Progenitor cell of endocrine pancreas (in vitro differentiated cells): ENCODE measurements around the gene CASP8AP2. TPM values are rescaled to one million over a fixed set of nuclear protein-coding genes. Genes with fewer than 3 reads are reported as not detected.

ENCODE experiments used
- DNase-seq: peaks from one replicate; pipeline ENCODE4 v3.0.0; 2021; ENCODE audit warnings: low spot score; ENCODE audit not compliant: unreplicated experiment
- H3K27ac Mint-ChIP-seq: 2 replicates; pipeline ENCODE4 v1.8.0; 2021; ENCODE audit warnings: mild to moderate bottlenecking, moderate library complexity, mixed read lengths
- H3K27me3 Mint-ChIP-seq: 2 replicates; pipeline ENCODE4 v1.8.0; 2021; ENCODE audit warnings: mixed read lengths
- H3K36me3 Mint-ChIP-seq: 2 replicates; pipeline ENCODE4 v1.8.0; 2022; ENCODE audit warnings: mixed read lengths; ENCODE audit not compliant: insufficient read depth
- H3K4me1 Mint-ChIP-seq: 2 replicates; pipeline ENCODE4 v1.8.0; 2021; ENCODE audit warnings: low read depth, mixed read lengths
- H3K4me3 Mint-ChIP-seq: 2 replicates; pipeline ENCODE4 v1.8.0; 2021; ENCODE audit warnings: low read depth, mild to moderate bottlenecking, moderate library complexity, mixed read lengths
- H3K9me3 Mint-ChIP-seq: 2 replicates; pipeline ENCODE4 v1.8.0; 2021; ENCODE audit warnings: low read depth, mixed read lengths
- total RNA-seq: library from RNA; stranded (reverse); gene quantifications from 2 replicates; pipeline ENCODE4 v1.2.1, GENCODE V29; 2021
- TF ChIP-seq, protein P1 (sequence below): fragments of 200-600 bp; sonication (generic); IDR thresholded peaks from one replicate; pipeline ENCODE4 v1.5.0; 2021; ENCODE audit warnings: antibody characterized with exemption, mild to moderate bottlenecking; ENCODE audit not compliant: unreplicated experiment

CASP8AP2 gene
- total RNA-seq, 1 donor from 2014 or later: 31.9 TPM

DNA sequence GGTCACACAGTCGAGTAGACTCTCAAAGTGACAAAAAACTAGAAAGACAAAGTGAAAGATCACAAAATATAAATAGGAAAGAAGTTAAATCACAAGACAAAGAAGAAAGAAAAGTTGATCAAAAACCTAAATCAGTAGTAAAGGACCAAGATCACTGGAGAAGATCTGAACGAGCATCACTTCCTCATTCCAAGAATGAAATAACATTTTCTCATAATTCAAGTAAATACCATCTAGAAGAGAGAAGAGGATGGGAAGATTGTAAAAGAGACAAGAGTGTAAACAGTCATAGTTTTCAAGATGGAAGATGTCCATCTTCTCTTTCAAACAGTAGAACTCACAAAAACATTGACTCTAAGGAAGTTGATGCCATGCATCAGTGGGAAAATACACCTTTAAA lies 33.0 kb downstream of the CASP8AP2 start:
- no peaks in the 10 kb centered on the region for H3K27me3 Mint-ChIP-seq
- H3K4me3 Mint-ChIP-seq: no peak overlapping the region
- TF ChIP-seq, protein P1, sequence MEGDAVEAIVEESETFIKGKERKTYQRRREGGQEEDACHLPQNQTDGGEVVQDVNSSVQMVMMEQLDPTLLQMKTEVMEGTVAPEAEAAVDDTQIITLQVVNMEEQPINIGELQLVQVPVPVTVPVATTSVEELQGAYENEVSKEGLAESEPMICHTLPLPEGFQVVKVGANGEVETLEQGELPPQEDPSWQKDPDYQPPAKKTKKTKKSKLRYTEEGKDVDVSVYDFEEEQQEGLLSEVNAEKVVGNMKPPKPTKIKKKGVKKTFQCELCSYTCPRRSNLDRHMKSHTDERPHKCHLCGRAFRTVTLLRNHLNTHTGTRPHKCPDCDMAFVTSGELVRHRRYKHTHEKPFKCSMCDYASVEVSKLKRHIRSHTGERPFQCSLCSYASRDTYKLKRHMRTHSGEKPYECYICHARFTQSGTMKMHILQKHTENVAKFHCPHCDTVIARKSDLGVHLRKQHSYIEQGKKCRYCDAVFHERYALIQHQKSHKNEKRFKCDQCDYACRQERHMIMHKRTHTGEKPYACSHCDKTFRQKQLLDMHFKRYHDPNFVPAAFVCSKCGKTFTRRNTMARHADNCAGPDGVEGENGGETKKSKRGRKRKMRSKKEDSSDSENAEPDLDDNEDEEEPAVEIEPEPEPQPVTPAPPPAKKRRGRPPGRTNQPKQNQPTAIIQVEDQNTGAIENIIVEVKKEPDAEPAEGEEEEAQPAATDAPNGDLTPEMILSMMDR: no peak
- H3K9me3 Mint-ChIP-seq: peaks cover 7% of the 10 kb centered on the region
- no peak for DNase-seq
- H3K27ac Mint-ChIP-seq: no peak overlapping the region
- H3K4me1 Mint-ChIP-seq: no peaks in the 10 kb centered on the region
- H3K36me3 Mint-ChIP-seq: peaks cover 58% of the 10 kb centered on the region

DNA sequence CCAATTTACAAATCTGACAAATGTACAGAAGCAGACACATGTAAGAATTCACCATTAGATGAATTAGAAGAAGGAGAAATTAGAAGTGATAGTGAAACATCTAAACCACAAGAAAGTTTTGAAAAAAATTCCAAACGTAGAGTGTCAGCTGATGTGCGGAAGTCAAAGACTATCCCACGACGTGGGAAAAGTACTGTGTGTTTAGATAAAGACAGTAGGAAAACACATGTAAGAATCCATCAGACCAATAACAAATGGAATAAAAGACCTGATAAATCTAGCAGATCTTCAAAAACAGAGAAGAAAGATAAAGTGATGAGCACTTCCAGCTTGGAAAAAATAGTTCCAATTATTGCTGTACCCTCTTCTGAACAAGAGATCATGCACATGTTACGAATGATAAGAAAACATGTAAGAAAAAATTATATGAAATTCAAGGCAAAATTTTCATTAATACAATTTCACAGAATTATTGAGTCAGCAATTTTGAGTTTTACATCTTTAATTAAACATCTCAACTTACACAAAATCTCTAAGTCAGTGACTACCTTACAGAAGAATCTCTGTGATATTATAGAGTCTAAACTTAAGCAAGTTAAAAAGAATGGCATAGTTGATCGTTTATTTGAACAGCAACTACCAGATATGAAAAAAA lies 36.5 kb downstream of the CASP8AP2 start:
- no peaks in the 10 kb centered on the region for H3K4me1 Mint-ChIP-seq
- H3K36me3 Mint-ChIP-seq: peaks cover 59% of the 10 kb centered on the region
- TF ChIP-seq, protein P1: no peak
- no peak overlapping the region for H3K4me3 Mint-ChIP-seq
- H3K27ac Mint-ChIP-seq: no peak overlapping the region
- DNase-seq: no peak
- H3K9me3 Mint-ChIP-seq: peaks cover 7% of the 10 kb centered on the region
- H3K27me3 Mint-ChIP-seq: no peaks in the 10 kb centered on the region

- TF ChIP-seq, protein P1: no peak
- H3K4me3 Mint-ChIP-seq: no peak overlapping the region
- peaks cover 17% of the 10 kb centered on the region for H3K36me3 Mint-ChIP-seq
- H3K27me3 Mint-ChIP-seq: no peaks in the 10 kb centered on the region
- no peak overlapping the region for H3K27ac Mint-ChIP-seq
- no peaks in the 10 kb centered on the region for H3K4me1 Mint-ChIP-seq
- no peak for DNase-seq
- H3K9me3 Mint-ChIP-seq: no peaks in the 10 kb centered on the region
These were observed 44.0 kb downstream of the CASP8AP2 start for GRCh38 chr6:89873721-89874120.

- peak overlapping the region; percentile 78 for H3K27ac Mint-ChIP-seq
- no peaks in the 10 kb centered on the region for H3K4me1 Mint-ChIP-seq
- TF ChIP-seq, protein P1: no peak
- peaks cover 15% of the 10 kb centered on the region for H3K36me3 Mint-ChIP-seq
- H3K9me3 Mint-ChIP-seq: no peaks in the 10 kb centered on the region
- no peak for DNase-seq
- no peaks in the 10 kb centered on the region for H3K27me3 Mint-ChIP-seq
- no peak overlapping the region for H3K4me3 Mint-ChIP-seq
These were observed 44.8 kb downstream of the CASP8AP2 start for GRCh38 chr6:89874438-89874837.

DNA sequence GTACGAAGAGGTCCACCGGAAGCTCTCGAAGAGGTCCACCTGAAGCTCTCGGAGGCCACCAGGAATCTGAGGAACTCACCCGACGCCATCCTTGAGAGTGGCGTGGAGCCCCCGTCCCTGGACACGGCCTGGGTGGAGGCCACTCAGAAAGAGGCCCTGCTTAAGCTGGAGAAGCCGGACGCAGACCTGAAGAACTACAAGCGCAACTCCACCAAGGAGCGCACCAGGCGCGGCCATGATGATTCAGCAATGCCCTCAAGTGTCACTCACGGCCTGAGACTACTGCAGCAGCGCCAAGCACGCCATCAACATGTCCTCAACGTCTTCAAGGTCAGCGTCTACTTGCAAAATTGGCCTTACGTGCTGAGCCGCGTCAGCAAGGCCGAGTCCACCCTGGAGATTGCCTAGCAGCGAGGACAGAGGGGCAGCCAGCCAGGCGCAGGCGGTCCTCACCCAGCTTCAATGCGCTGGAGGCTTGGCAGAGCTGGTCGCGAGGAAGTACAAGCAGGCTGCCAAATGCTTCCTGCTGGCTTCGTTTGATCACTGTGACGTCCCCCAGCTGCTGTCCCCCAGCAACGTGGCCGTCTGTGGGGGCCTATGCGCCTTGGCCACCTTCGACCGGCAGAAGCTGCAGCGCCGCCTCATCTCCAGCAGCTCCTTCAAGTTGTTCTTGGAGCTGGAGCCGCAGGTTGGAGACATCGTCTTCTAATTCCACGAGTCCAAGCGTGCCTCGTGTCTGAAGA lies 56.9 kb downstream of the CASP8AP2 start:
- H3K4me1 Mint-ChIP-seq: peaks cover 10% of the 10 kb centered on the region
- H3K27ac Mint-ChIP-seq: no peak overlapping the region
- H3K9me3 Mint-ChIP-seq: no peaks in the 10 kb centered on the region
- no peaks in the 10 kb centered on the region for H3K36me3 Mint-ChIP-seq
- no peak for DNase-seq
- H3K27me3 Mint-ChIP-seq: peaks cover 1% of the 10 kb centered on the region
- no peak overlapping the region for H3K4me3 Mint-ChIP-seq
- TF ChIP-seq, protein P1: no peak
